ENCODE data around the gene RPL29. TPM values are rescaled to one million over a fixed set of nuclear protein-coding genes. Genes with fewer than 3 reads are reported as not detected.

The RPL29 gene
- total and polyA plus RNA-seq, 2 of the 8 experiments (the other 6 are each of a cell fraction or from before 2014, with no cell fraction given): 1,467 to 2,660 TPM

- no peak for TF ChIP-seq CHD7 (IDR thresholded peaks at IDR 0.05; ENCODE audit: insufficient replicate concordance, low read length)
- TF ChIP-seq HDAC2 (IDR thresholded peaks at IDR 0.05; ENCODE audit: borderline replicate concordance in 1 of 2, low read depth in 2 of 2, low read length in 2 of 2): no peak
- no peak for TF ChIP-seq TAF1 (IDR thresholded peaks at IDR 0.05; ENCODE audit: low read depth, low read length)
- no peak for TF ChIP-seq POLR2A (IDR thresholded peaks at IDR 0.05; ENCODE audit: control extremely low read depth in 1 of 2, low read depth in 2 of 2, low read length in 2 of 2)
- no peak for TF ChIP-seq RAD21 (IDR thresholded peaks at IDR 0.05 in 1 of 2, conservative IDR thresholded peaks at IDR 0.05 in 1 of 2; ENCODE audit: low read depth in 2 of 2, low read length in 2 of 2)
- no peak for TF ChIP-seq CHD2 (IDR thresholded peaks at IDR 0.05; ENCODE audit: low read length)
- TF ChIP-seq SIN3A (conservative IDR thresholded peaks at IDR 0.05 in 1 of 2, IDR thresholded peaks at IDR 0.05 in 1 of 2; ENCODE audit: low read depth in 1 of 2, low read length in 2 of 2): no peak
Measured at GRCh38 chr3:51988286-51989146, 7.2 kb downstream of the RPL29 start (continued).
